ENCODE results near the gene SERPINB10.

DNA sequence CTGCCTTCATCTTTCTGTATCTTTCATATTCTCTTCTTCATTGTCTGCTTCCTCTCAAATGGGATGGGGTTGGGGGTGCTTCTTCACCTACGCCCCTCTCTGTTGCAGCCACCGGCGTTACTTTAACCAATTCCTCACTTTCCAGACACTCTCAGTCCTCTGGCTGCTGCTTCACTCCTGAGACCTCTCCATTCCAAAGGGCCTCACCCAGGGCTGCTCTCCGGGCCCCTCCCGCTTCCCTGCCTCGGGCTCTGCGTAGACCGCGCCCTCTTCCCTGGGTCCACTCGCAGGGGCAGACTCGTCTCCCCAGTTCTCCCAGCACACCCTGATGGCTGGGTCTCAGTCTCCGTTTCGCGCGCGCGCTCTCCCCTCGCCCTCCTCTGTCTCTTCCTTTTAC is 63.0 kb downstream of the SERPINB10 start:
- TF ChIP-seq, protein P1, sequence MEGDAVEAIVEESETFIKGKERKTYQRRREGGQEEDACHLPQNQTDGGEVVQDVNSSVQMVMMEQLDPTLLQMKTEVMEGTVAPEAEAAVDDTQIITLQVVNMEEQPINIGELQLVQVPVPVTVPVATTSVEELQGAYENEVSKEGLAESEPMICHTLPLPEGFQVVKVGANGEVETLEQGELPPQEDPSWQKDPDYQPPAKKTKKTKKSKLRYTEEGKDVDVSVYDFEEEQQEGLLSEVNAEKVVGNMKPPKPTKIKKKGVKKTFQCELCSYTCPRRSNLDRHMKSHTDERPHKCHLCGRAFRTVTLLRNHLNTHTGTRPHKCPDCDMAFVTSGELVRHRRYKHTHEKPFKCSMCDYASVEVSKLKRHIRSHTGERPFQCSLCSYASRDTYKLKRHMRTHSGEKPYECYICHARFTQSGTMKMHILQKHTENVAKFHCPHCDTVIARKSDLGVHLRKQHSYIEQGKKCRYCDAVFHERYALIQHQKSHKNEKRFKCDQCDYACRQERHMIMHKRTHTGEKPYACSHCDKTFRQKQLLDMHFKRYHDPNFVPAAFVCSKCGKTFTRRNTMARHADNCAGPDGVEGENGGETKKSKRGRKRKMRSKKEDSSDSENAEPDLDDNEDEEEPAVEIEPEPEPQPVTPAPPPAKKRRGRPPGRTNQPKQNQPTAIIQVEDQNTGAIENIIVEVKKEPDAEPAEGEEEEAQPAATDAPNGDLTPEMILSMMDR (conservative IDR thresholded peaks at IDR 0.05 in 1 of 2, IDR thresholded peaks at IDR 0.05 in 1 of 2; ENCODE audit: extremely low read depth in 1 of 2, insufficient read depth in 1 of 2, low read depth in 1 of 2, low read length in 2 of 2), result no peak
- no peak for TF ChIP-seq EZH2 (IDR thresholded peaks at IDR 0.05; ENCODE audit: borderline replicate concordance, low read length)
